WI38 (cell line): ENCODE data around the gene PDLIM7.
"Not testable (repeated sequence)": the region's sequence is repeated elsewhere in the genome, so short reads cannot be mapped to it uniquely, and the experiment has no call there.

ENCODE experiments used
- H3K4me3 ChIP-seq: 2 replicates; pipeline ENCODE4 v1.5.1; 2011; ENCODE audit warnings: low read depth, mild to moderate bottlenecking, control low read depth, low read length
- CTCF ChIP-seq: IDR thresholded peaks from 2 replicates; pipeline ENCODE4 v1.5.1; 2012; ENCODE audit warnings: low read depth, mild to moderate bottlenecking, control low read depth, low read length

Gene PDLIM7

GRCh38 chr5:177486256-177486655 is 11.1 kb downstream of the PDLIM7 start:
- no peak overlapping the region for H3K4me3 ChIP-seq
- no peak for TF ChIP-seq CTCF

- not testable (repeated sequence) for H3K4me3 ChIP-seq
These were observed 11.7 kb downstream of the PDLIM7 start for GRCh38 chr5:177485753-177486152.

GRCh38 chr5:177484902-177485549 is 12.4 kb downstream of the PDLIM7 start:
- TF ChIP-seq CTCF, result no peak
- no peak overlapping the region for H3K4me3 ChIP-seq

- no peak for TF ChIP-seq CTCF
- no peak overlapping the region for H3K4me3 ChIP-seq
These were observed 13.2 kb downstream of the PDLIM7 start for GRCh38 chr5:177483994-177484901.

GRCh38 chr5:177483042-177483441 is 14.4 kb downstream of the PDLIM7 start:
- TF ChIP-seq CTCF, result no peak
- H3K4me3 ChIP-seq, result no peak overlapping the region

- H3K4me3 ChIP-seq, result no peak overlapping the region
These were observed 15.0 kb downstream of the PDLIM7 start for GRCh38 chr5:177482359-177482795.

GRCh38 chr5:177479774-177480173 is 17.6 kb downstream of the PDLIM7 start:
- no peak for TF ChIP-seq CTCF

More at GRCh38 chr5:177482359-177482795, 15.0 kb downstream of the PDLIM7 start:
- no peak for TF ChIP-seq CTCF

More at GRCh38 chr5:177479774-177480173, 17.6 kb downstream of the PDLIM7 start:
- no peak overlapping the region for H3K4me3 ChIP-seq
